ENCODE measurements around the gene MAP2.

- TF ChIP-seq CTCF (conservative IDR thresholded peaks at IDR 0.05; ENCODE audit: low read depth in 2 of 2): no peak
- TF ChIP-seq REST (IDR thresholded peaks at IDR 0.05; ENCODE audit: unreplicated experiment): no peak
- no peak for TF ChIP-seq CREB1 (CRISPR knock-in tag; IDR thresholded peaks at IDR 0.05; ENCODE audit: low read depth)
- no peak for TF ChIP-seq EZH2 (IDR thresholded peaks at IDR 0.05; ENCODE audit: low read depth, unreplicated experiment)
- TF ChIP-seq EZH2phosphoT487 (IDR thresholded peaks at IDR 0.05; ENCODE audit: unreplicated experiment): no peak
- TF ChIP-seq ETS1 (IDR thresholded peaks at IDR 0.05): no peak
- TF ChIP-seq POLR2AphosphoS5 (IDR thresholded peaks at IDR 0.05; ENCODE audit: low read depth): no peak
- TF ChIP-seq JUNB (IDR thresholded peaks at IDR 0.05; ENCODE audit: unreplicated experiment): no peak
- TF ChIP-seq ZNF331 (CRISPR knock-in tag; IDR thresholded peaks at IDR 0.05; ENCODE audit: low read depth): no peak
- TF ChIP-seq ZNF462 (CRISPR knock-in tag; IDR thresholded peaks at IDR 0.05): no peak
- TF ChIP-seq STAT1 (IDR thresholded peaks at IDR 0.05; ENCODE audit: unreplicated experiment): no peak
- no peak for TF ChIP-seq NANOG (IDR thresholded peaks at IDR 0.05; ENCODE audit: borderline replicate concordance)
Observed at GRCh38 chr2:209380293-209380692, 43.6 kb upstream of the MAP2 start.

All from GM23338 (cell line).